ENCODE results near the gene ACTRT3. TPM values are rescaled to one million over a fixed set of nuclear protein-coding genes. Genes with fewer than 3 reads are reported as not detected.

Gene ACTRT3
- total RNA-seq, result 3.6 and 3.7 TPM in 2 replicates

DNA sequence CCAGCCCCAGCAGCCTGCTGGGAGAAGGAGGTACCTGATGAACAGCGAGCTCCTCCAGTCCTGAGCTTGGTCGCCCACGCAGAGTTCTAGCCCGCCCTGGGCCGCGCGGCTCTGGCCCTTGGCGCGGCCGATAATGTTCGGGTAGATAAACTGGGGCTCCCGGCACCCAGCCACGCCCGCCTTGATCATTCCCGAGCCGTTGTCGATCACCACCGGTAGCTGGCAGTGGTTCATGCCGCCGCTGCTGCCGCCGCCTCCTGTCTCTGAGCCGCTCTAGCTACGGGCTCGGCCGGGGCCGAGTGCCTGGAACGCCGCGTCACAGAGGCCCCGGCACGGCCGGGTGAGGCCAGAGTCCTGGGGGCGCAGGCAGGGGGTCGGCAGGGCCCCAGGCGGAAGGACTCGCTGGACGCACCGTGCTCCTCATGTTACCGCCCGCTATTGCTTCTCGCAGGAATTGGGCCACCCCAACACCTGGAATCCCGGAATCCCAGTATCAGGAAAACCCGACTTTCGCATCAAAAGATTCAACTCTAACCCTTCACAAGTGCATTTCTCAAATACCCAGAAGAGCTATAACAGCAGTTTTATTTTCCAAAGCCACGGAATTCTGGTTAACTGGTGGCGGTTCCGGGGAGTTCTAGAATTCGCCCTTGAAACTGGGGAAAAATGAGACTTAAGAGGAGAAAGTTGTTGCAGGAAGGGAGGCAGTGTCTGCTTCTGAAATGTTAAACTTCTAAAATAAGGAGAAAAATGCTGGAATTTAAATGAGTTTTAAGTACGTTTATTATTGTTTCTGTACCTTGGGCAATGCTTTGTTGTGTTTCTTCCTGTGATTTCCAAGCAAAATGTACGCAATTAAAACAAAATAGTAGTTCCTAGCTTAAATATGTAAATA lies at the start of gene ACTRT3:
ACTRT3 (minus strand) TSS at position 275 of the 895 bp plus-strand sequence; CDS start at position 234, 41 bp downstream.

DNA sequence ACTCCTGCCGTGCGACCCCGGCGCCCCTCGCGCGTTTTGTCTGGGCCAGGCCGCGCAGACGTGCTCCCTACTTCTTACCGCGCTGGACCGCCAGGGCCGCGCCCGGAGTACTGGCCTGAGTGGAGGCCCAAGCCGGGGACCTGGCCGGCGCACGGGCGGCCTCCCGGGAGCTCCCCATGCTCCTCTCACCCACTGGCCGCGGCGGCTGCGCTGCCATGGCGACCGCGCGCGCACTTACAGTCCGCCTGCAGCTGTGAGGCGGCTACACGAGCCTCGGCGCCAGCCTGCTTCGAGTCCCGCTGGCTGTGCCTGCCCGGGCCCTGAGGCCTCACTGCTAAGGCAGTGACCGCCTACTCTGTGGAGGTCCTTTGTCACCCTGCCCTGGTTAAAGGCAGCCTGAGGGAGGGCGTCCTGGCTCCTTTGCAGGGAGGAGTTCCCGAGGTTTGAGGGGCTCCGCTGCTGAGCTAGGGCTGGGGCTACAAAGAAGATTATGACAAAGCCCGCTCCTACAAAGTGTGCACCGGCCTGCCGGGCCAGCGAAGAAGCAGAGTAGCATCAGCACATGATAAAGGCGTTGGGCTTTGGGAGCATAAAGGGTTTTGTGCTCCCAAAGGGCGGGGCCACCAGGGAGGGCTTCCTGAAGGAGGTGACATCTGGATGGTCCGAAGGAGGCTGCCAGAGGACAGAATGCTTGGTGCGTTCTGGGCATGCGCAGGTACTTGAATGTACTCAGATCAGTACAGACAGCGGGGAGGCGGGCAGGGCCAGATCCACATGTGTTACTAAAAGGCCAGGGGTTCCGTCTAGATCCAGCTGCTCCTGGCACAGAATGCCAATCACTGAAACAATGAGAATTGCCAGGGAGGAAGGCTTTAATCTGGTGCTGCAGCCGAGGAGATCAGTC lies 43.2 kb upstream of the ACTRT3 start, which contains the start of the genes LRRC34 and LRRIQ4:
LRRC34 (minus strand) TSS at position 573 of the 904 bp plus-strand sequence; CDS start at position 217, 356 bp downstream.
LRRIQ4 (plus strand) TSS at position 539 of the 904 bp plus-strand sequence. CDS start 9,052 bp downstream, outside the sequence.

DNA sequence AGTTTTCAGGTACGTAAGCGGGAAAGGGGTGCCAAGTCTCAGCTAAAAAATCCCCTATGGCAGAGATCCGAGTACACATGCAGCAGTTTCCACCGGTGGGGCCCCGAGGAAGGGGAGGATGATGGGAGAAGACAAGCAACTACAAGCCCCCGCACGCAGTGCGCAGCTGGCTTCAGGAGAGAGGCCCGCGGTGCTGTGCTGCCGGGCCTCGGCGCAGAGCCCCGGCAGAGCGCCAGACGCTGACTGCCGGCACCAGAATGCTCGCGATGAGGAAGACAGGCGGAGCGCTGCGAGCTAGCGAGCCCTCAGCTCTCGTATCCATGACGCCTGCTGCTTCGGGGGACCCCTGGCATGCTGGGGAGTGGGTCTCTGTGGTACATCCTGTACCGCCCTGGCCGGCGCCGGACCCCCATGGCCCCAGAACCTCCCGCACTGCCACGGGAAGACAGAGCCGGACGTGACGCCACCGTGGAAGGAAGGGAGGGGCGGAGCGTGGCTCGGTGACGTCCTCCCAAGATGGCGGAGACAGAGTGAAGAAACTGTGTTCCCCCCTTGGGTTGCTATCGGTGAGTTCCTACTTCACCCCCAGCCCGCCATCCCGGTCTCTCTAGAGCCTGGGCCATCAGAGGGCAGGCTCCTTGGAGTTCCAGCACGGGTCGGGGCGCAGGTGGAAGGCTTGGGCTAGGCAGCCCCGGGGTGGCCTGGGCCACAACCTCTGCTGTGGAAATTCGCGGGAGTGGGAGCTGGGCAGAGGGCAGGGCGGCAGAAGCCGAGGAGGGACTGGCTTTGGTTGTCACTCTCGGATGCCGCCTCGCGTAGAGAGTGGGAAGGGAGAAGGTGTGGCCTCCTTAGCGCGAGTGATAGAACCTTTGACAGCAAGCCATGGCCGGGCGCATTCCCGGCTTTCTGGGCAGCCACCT lies 3.8 kb upstream of the ACTRT3 start, which contains the start of gene MYNN:
MYNN (plus strand) TSS at position 500 of the 920 bp plus-strand sequence. CDS start 900 bp downstream, outside the sequence.

DNA sequence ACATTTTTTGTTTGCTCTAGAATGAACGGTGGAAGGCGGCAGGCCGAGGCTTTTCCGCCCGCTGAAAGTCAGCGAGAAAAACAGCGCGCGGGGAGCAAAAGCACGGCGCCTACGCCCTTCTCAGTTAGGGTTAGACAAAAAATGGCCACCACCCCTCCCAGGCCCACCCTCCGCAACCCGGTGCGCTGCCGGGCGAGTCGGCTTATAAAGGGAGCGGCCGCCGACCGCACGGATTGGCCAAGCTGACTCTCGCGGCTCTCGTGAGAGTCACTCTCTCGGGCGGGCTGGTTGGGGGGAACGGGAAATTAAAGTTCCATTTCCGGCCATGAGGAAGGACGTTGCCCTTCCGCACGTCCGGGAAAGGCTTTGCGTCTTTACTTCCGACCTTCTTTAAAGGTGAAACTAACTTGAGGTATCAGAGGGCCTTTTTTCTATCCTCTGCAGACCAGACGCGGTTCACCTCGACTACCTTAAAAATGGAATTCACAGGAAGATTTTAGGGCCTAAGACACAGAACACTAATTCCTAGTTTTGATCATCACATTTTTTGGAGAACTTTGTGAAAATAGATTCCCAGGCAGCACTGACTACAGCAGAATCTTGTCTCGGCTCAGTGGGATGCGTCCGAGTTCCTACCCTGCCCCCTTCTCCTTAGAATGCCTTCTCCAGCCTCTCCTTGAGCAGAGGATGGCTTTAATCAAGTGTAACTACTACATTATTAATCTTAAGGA lies 4.3 kb downstream of the ACTRT3 start, which contains the start of gene TERC:
TERC (minus strand) TSS at position 179 of the 731 bp plus-strand sequence.

Other genes starting within 250 kb of the ACTRT3 start
- gene MECOM, start 105.8 kb downstream of the ACTRT3 start, total RNA-seq, result 21.3 and 25.2 TPM in 2 replicates
- 92.2 and 99.0 TPM in 2 replicates for gene TERC, start 4.5 kb downstream of the ACTRT3 start, total RNA-seq
- gene MYNN, start 3.8 kb upstream of the ACTRT3 start, total RNA-seq, result 10.9 and 12.1 TPM in 2 replicates
- gene LRRIQ4, start 43.3 kb upstream of the ACTRT3 start, total RNA-seq, result not detected in 2 replicates
- 4.6 and 7.1 TPM in 2 replicates for gene LRRC34, start 43.3 kb upstream of the ACTRT3 start, total RNA-seq
- gene LRRC31, start 100.4 kb upstream of the ACTRT3 start, total RNA-seq, result not detected in 2 replicates
- not detected in 2 replicates for gene SAMD7, start 142.0 kb upstream of the ACTRT3 start, total RNA-seq
- 14.7 and 18.3 TPM in 2 replicates for gene SEC62, start 197.2 kb upstream of the ACTRT3 start, total RNA-seq

All from bronchus fibroblast of lung (primary cell).